ENCODE data around the gene ATG4D.

- TF ChIP-seq FOXM1 (IDR thresholded peaks at IDR 0.05; ENCODE audit: borderline replicate concordance, low read depth), result no peak
- TF ChIP-seq RAD21 (IDR thresholded peaks at IDR 0.05; ENCODE audit: low read depth), result no peak
- TF ChIP-seq EP300 (IDR thresholded peaks at IDR 0.05; ENCODE audit: borderline replicate concordance), result no peak
- TF ChIP-seq REST (IDR thresholded peaks at IDR 0.05; ENCODE audit: low read depth), result no peak
- TF ChIP-seq CEBPB (IDR thresholded peaks at IDR 0.05), result no peak
- no peak for TF ChIP-seq YY1 (IDR thresholded peaks at IDR 0.05; ENCODE audit: low read depth)
- TF ChIP-seq EGR1 (IDR thresholded peaks at IDR 0.05), result no peak
- TF ChIP-seq USF1 (IDR thresholded peaks at IDR 0.05), result no peak
- TF ChIP-seq TAF1 (IDR thresholded peaks at IDR 0.05; ENCODE audit: low read depth), result no peak
- no peak for TF ChIP-seq MAX (IDR thresholded peaks at IDR 0.05)
These were observed 49.4 kb downstream of the ATG4D start for GRCh38 chr19:10593148-10593547.

Data from Ishikawa (cell line).